Subcutaneous adipose tissue (tissue), 4 donors: ENCODE results near the gene POPDC3. TPM values are rescaled to one million over a fixed set of nuclear protein-coding genes. Genes with fewer than 3 reads are reported as not detected.

ENCODE experiments used
- total RNA-seq, 4 donors: library from RNA; depleted of rRNA; stranded (reverse); fragments of >200 nt; gene quantifications; one replicate each; pipeline ENCODE4 v1.1.0, GENCODE V29; 2016
- TF ChIP-seq, protein P1 (sequence below): fragments of 450-650 bp; IDR thresholded peaks from one replicate; pipeline ENCODE4 v1.5.1; 2016; ENCODE audit warnings: low read depth, mild to moderate bottlenecking, control low read depth, antibody characterized with exemption, moderate library complexity

The POPDC3 gene
- total RNA-seq, 4 donors from 2014 or later: 0.68 to 1.1 TPM; not detected in 2

DNA sequence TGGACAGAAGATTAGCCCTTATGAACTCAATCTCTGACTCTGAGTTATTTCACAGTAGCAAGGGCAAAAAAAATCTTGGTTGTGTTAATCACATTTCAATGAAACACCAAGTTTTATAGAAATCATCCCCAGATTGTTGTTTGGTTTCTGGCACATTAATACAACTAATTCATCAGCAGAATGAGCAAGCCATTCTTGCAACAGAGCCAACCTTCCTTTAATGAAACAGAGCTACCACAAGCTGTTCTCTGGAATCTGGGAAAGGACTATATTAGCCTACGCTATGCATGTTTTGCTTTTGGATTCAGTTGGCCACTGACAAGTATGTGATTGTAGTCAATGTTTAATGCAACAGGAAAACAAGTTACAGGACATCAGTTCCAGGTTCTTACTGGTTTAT lies 13.8 kb upstream of the POPDC3 start:
- TF ChIP-seq, protein P1, sequence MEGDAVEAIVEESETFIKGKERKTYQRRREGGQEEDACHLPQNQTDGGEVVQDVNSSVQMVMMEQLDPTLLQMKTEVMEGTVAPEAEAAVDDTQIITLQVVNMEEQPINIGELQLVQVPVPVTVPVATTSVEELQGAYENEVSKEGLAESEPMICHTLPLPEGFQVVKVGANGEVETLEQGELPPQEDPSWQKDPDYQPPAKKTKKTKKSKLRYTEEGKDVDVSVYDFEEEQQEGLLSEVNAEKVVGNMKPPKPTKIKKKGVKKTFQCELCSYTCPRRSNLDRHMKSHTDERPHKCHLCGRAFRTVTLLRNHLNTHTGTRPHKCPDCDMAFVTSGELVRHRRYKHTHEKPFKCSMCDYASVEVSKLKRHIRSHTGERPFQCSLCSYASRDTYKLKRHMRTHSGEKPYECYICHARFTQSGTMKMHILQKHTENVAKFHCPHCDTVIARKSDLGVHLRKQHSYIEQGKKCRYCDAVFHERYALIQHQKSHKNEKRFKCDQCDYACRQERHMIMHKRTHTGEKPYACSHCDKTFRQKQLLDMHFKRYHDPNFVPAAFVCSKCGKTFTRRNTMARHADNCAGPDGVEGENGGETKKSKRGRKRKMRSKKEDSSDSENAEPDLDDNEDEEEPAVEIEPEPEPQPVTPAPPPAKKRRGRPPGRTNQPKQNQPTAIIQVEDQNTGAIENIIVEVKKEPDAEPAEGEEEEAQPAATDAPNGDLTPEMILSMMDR: no peak

DNA sequence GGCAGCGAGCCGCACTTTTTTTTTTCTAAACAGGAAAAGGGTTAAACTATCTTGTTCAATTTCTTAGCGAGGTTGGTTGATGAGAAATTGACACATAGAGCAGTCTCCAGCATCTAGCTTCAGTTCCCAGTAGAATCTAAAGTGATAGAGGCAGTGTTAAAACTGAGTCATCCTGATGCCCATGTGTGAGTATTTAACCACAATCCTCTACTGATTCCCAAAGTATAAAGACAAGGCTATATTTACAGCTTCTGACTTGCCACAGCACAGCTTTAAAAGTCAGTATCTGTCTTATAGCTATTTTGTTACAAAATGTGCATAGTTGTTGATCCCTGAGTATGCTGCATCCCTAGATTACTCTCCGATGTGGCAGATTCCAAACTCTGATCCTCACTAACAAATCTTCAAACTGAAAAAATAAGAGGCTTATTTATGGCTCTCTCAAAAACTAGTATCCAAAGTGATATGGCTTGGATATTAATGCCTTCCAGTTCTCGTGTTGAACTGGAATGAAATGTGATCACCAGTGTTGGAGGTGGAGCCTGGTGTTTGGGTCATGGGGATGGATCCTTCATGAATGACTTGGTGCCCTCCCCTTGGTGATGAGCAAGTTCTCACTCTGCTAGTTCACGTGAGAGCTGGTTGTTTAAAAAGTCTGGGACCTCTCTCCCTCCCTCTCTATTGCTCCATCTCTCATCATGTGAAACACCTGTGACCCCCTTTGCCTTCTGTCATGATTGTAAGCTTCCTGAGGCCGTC lies 13.1 kb upstream of the POPDC3 start:
- TF ChIP-seq, protein P1: no peak

DNA sequence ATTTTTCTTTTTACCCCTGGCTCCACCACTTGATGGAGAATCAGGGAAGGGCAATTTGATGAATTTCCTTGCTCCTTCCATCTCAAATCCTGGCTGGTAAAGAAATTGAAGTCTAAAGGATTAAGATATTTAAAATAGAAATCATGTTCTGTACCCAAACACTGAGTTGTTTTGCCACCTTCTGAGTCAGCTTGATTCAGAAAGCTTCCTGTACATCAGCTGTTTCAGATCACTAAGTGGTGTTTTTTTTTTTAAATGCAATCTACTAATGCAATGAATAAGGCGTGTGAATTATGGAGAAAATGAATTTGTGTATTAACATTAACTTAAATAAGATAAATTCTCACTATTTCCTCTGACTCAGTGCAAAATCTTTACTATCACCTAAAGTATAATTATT lies 11.5 kb upstream of the POPDC3 start:
- TF ChIP-seq, protein P1: no peak

DNA sequence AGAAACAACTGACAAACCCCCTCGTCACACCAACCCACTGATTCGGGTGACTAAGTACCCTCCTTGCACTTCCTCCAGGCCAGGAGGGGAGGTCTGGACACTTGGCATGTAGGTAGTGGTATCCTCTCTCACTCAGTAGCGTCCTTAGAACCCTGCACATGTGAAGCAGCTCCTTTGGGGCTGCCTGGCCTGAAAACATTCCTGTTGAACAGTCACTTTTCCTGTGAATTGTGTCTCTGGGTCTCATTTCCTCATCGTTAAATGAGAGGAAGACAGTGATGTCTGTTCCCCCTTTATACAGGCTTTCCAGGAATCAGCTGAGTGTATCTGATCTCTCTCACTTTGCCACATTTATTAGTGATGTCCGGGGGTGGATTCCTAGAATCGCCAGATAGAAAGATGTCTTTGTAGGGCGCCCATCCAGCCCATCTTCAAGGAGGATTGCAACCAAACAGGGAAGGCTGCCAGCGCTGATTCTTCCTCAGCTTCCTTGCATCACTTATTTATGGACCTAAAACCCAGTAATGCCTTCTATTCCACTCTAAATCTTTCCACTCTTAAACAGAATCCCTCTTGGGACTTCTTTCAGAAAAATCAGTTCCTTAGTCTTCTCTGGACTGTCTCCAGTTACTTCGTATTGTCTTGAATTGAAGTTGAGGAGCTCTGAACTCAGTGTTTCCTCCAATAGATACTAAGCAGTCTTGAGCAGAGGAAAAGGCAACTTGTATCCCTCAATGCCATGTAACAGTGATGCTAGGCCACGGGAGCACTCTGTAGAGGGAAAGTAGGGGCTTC lies 9.4 kb upstream of the POPDC3 start:
- TF ChIP-seq, protein P1: no peak

DNA sequence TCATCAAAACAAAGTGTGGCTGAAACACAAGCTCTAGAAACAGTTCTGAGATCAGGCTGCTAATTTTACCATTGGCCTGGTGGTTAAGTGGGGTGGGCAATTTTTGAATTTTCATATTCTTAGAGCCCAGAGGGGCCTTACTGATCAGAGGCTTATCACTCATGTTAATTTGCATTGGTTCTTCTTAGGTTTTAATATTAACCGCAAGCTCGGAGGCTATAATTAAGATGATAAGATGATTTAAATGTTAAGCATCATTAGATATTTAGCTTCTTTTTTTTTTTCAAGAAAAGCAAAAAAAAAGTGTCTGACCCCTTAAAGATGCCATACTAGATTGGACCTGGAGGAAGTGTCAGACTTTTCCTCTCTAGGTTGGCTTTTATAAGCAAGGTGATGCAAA lies 8.4 kb upstream of the POPDC3 start:
- TF ChIP-seq, protein P1: no peak

DNA sequence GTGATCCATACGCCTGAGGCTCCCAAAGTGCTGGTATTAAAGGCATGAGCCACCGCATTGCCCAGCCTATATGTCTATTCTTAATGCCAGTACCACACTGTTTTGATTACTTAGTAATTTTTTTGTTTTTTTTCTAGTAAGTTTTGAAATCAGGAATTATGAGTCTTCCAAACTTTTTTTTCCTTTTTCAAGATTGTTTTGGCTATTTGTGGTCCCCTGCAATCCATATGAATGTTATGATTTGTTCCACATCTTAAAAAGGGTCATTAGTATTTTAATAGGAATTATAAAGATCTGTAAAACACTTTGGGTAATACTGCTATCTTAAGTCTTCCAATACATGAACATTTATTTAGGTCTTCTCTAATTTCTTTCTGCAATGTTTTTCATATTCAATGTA lies 6.8 kb upstream of the POPDC3 start:
- TF ChIP-seq, protein P1: no peak

DNA sequence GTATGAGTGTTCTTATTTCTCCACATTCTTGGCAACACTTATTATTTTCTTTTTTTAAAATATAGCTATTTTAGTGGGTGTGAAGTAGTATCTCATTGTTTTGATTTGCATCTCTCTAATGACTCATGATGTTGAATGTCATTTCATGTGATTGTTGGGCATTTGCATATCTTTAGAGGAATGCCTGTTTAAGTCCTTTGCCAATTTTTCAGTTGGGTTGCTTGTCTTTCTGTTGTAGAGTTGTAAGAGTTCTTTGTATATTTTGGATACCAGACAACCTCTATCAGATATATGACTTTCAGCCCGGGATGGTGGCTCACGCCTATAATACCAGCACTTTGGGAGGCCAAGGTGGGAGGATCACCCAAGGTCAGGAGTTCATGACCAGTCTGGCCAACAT lies 5.1 kb upstream of the POPDC3 start:
- TF ChIP-seq, protein P1: no peak
